ENCODE results near the gene DTL.
"Not testable (repeated sequence)": the region's sequence is repeated elsewhere in the genome, so short reads cannot be mapped to it uniquely, and the experiment has no call there.

DTL gene, protein sequence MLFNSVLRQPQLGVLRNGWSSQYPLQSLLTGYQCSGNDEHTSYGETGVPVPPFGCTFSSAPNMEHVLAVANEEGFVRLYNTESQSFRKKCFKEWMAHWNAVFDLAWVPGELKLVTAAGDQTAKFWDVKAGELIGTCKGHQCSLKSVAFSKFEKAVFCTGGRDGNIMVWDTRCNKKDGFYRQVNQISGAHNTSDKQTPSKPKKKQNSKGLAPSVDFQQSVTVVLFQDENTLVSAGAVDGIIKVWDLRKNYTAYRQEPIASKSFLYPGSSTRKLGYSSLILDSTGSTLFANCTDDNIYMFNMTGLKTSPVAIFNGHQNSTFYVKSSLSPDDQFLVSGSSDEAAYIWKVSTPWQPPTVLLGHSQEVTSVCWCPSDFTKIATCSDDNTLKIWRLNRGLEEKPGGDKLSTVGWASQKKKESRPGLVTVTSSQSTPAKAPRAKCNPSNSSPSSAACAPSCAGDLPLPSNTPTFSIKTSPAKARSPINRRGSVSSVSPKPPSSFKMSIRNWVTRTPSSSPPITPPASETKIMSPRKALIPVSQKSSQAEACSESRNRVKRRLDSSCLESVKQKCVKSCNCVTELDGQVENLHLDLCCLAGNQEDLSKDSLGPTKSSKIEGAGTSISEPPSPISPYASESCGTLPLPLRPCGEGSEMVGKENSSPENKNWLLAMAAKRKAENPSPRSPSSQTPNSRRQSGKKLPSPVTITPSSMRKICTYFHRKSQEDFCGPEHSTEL

DNA sequence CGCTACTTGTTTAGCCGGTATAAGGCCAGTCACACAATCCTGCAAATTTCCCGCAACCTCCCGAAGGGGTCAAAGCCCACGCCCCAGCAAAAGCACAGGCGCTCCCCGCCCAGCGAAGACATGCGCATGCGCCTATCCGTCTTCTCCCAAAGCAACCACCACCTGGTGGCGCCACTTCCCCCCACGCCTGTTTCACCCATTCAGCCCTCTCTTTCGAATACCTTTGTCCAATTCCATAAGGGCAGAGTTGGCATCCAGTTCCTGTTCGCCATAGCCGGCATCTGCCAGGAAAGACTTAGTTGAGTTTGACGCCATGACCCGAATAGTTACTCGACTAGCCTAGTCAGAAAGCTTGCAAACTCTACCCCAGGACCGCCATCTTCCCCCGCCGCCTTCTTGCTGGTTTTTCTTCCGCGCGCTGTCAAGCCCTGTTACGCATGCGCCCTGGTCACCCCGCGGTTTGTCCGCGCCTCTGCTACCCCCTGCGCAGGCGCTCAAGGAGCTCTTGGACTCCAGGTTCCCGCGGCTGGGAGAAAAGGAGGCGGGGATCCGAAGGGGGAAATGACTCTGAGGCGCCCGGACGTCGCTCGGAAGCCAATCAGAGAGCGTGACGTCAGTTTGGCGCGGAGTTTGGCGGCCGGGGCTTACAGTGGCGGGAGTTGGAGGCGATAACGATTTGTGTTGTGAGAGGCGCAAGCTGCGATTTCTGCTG is at the start of gene DTL, which contains the start of gene INTS7:
Gene DTL, plus strand, starts transcription at position 626 of the 712 bp plus-strand sequence. CDS start 143 bp downstream, outside the sequence.
Gene INTS7, minus strand, starts transcription at position 435 of the 712 bp plus-strand sequence. Its CDS starts 120 bp downstream, at position 315.
- peak; percentile 98 for DNase-seq

DNA sequence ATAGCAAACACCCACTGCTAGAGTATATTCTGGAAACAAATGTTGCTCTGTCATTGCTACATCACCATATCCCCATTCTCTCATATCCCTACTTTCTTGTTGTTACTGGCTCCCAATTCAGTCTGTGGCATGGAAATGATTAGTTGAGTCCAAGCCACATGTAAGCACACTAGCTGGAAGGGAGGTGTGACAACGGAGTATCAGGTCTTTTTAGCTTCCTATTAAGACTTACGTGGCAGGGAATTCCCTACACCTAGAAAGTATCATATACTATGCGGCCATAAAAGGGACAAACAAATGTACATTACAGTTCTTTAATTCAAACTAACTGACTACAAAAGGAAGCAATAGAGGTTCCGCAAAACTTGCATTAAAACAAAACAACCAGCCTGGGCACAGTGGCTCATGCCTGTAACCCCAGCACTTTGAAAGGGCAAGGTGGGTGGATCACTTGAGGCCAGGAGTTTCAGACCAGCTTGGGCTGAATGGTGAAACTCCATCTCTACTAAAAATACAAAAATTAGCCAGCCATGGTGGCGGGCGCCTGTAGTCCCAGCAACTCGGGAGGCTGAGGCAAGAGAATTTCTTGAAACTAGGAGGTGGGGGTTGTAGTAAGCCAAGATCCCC is 48.8 kb upstream of the DTL start:
- no peak for DNase-seq

GRCh38 chr1:211991695-211992094 is 43.9 kb upstream of the DTL start:
- DNase-seq: no peak

DNA sequence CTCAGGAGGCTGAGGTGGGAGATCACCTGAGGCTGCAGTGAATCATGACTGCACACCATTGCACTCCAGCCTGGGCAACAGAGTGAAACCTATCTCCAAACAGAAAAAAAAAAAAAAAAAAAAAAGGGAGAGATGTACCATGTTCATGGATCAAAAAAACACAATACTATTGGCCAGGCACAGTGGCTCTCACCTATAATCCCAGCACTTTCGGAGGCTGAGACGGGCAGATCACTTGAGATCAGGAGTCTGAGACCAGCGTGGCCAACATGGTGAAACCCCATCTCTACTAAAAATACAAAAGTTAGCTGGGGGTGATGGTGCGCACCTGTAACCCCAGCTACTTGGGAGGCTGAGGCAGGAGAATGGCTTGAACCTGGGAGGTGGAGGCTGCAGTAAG is 38.1 kb upstream of the DTL start:
- DNase-seq: not testable (repeated sequence)

GRCh38 chr1:212002536-212002935 is 33.0 kb upstream of the DTL start:
- no peak for DNase-seq

- no peak for DNase-seq
Observed at GRCh38 chr1:212004895-212005608, 30.5 kb upstream of the DTL start.

DNA sequence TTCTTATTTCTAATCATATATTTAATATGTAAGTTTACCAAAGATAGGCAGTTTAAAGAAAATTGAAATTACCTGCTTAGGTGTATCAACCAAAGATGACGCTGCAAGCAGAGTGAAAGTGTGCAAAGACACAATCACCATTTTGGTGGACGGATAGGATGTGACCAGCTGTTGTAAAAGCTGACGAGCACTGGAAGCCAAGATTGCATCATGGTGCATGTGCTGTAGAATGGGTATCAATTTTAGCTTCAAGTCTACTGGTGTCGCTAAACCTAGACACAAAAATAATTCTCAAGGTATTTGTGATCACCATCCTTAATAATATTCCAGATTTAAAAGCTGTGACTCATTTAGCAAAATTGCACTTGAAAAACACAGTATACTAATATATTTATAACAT is 28.4 kb upstream of the DTL start:
- DNase-seq: no peak

- DNase-seq: no peak
Observed at GRCh38 chr1:212007886-212008285, 27.7 kb upstream of the DTL start.

DNA sequence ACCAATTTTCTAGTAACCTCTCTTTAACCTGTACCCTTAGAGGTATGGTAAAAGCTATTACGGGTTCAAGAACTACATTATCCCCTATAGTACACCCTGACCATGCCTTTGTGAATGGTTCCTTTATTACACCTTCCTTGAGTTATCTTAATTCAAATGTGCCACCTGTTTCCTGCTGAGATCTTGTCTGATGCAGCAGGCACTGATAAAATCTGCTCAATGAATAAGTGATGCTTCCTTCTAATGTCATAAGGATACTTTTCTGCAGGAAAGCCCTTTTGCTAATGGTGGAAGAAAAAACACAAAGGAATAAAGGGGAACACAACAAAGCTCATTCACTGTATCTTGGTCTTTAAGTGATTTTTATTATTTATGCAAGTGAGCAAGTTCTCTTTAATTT is 26.0 kb upstream of the DTL start:
- DNase-seq: no peak

GRCh38 chr1:212010004-212010403 is 25.5 kb upstream of the DTL start:
- DNase-seq: no peak

DNA sequence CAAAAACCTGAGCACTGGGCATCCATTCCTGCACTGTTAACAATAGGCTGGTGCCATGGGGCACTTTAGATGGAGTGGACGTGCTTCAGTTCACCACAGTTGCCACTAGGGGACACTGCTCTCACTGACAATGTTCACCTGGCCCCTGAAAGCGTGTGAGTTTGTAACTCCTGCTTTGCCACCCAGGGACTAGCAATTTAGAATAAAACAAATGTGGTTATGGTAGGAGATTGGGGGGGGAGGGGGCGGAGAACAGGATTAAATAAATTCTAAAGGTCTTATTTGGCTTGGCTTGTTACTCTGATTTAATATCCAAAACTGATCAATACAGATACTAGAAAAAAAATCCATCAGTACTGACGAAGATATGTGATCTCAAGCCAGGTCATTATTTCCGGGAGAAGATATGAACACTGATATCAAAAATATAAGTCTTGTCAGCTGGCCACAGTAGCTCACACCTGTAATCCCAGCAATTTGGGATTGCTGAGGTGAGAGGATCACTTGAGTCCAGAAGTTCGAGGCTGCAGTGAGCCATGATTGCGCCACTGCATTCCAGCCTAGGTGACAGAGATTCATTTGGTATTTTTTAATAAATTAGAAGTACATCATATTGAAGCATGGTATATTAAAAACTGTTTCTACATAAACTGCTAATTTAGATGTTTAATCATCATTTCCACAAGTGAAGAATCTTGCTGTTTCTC is 23.4 kb upstream of the DTL start:
- peak; percentile 70 for DNase-seq

GRCh38 chr1:212013672-212014071 is 21.9 kb upstream of the DTL start:
- DNase-seq: no peak

GRCh38 chr1:212020975-212021374 is 14.6 kb upstream of the DTL start:
- no peak for DNase-seq

DNA sequence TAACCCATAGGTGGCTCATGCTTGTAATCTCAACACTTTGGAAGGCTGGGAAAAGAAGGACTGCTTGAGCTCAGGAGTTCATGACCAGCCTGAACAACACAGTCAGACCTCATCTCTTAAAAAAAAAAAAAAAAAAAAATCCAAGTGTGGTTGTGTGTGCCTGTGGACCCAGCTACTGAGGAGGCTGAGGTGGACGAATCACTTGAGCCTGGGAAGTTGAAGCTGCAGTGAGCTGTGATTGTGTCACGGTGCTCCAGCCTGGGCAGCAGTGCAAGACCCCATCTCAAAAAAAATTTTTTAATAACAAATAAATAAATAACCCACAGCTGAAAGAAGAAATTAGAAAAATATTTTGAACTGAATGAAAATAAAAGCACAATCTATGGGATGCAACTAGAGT is 14.0 kb upstream of the DTL start:
- no peak for DNase-seq

- DNase-seq: not testable (repeated sequence)
Observed at GRCh38 chr1:212022908-212023307, 12.6 kb upstream of the DTL start.

DNA sequence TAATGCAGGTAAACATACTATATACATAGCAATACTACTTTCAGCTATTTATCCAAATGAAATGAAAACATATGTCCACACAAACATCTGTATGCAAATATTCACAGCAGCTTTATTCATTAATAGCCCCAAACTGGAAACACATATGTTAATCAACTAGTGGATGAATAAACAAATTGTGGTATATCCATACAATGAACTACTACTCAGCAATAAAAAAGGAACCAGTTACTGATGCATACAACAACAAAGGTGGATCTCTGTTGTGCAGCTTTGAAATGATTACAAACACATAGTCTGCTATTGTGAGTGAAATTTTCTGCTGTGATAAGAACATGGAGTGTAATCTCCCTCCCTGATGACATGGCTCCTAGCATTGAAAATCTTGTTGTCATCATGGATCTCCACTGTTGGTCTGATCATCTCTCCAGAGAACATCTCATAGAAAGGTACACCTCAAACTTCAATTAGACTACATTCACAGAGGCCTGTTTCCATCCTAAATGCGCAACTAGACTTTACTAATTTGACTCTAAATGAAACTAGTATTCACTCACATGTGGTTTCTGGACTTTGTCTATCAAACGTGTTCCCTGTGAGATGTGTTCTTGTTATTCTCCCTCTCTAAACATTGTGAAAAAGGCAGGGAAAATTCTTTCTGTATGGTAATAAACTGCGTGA is 10.9 kb upstream of the DTL start:
- no peak for DNase-seq

GRCh38 chr1:212027727-212028126 is 7.8 kb upstream of the DTL start:
- DNase-seq: not testable (repeated sequence)

DNA sequence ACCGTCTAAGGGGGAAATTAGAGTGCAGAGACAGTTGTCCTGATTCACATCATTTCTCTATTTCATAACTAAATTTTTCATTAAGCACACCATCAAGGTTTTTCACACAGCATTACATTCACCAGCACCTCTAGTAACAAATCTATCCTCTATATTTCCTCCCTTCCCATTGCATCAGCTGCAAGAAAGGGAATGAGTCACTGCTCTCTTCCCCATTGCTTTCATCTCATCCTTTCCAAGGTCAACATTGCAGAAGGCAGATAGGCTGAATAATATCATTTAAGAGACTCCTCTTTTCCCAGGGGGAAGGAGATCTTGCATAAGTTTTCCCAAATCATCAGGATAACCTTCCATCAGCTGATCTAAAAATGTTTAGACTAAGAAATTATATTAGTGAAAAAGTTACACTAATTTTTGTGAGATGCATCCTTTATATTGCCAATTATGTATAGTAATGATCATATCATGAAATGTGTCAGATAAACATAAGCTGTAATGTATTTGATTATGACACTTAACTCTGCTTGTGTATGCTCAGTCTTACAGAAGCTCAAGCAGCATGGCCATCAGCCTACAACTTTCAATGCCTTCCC is 4.5 kb upstream of the DTL start:
- DNase-seq: no peak

DNA sequence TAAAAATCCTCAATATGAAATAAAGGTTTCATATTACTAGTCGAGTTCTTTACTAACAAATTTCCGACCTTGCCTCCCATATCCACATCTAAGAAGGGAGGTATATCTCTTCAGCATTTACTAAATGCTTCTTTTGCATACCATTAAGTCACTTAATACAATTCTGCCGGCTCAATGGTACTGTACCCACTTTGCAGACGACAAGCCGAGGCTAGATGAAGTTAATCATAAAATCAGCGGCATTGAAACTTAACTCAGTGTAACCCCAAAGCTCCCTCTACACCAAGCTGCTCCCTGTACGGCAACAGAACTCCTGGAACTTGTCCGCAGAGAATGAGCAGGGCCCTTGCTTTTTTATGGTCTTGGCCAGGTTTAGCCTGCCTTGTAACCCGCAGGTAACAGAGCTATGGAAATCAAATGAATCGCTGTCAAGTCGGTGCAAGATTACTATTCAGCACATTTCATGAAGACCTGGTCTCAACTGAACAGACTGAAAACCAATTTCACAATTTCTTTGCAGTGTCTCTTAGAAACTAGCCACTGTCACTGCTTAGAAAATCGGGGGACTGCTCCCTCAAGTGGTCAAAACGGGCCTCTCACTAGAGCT is 929 bp upstream of the DTL start:
- DNase-seq: no peak
